SU-DHL-6 (cell line): ENCODE data around the gene TSPAN13.

Source experiments
- H2AFZ ChIP-seq: fragments of 200-600 bp; sonication (generic); 2 replicates; pipeline ENCODE4 v1.6.1; 2014; ENCODE audit warnings: low read depth, mild to moderate bottlenecking, moderate library complexity, mixed read lengths, antibody characterized with exemption, low read length; ENCODE audit not compliant: severe bottlenecking
- H3F3A ChIP-seq: fragments of 200-600 bp; shearing (Covaris generic); 2 replicates; pipeline ENCODE4 v1.6.0; 2016; ENCODE audit warnings: antibody characterized with exemption, mild to moderate bottlenecking; ENCODE audit not compliant: insufficient read depth
- H3K27ac ChIP-seq: fragments of 200-600 bp; sonication (generic); 2 replicates; pipeline ENCODE4 v1.5.1; 2016; ENCODE audit warnings: low read depth, mild to moderate bottlenecking, low read length, moderate library complexity, mixed read lengths
- H3K27me3 ChIP-seq: fragments of 200-600 bp; sonication (generic), shearing (Covaris generic); 2 replicates; pipeline ENCODE4 v1.6.0; 2014; ENCODE audit warnings: mild to moderate bottlenecking, low read length
- H3K36me3 ChIP-seq: fragments of 200-600 bp; sonication (generic); 2 replicates; pipeline ENCODE4 v1.6.1; 2014; ENCODE audit warnings: mild to moderate bottlenecking, low read length, mixed read lengths
- H3K4me2 ChIP-seq: fragments of 300-600, 200-600 bp; shearing (Covaris generic), sonication (generic); 2 replicates; pipeline ENCODE4 v1.6.0; 2014; ENCODE audit warnings: low read length, low read depth, mild to moderate bottlenecking; ENCODE audit not compliant: poor library complexity, severe bottlenecking
- H3K4me3 ChIP-seq: fragments of 200-600 bp; sonication (generic); 2 replicates; pipeline ENCODE4 v1.5.1; 2014; ENCODE audit warnings: antibody characterized with exemption, low read length, mild to moderate bottlenecking, mixed read lengths; ENCODE audit not compliant: insufficient read depth, poor library complexity, severe bottlenecking
- H3K79me2 ChIP-seq: fragments of 200-600 bp; sonication (generic); 2 replicates; pipeline ENCODE4 v1.6.1; 2014; ENCODE audit warnings: mild to moderate bottlenecking, low read length, moderate library complexity; ENCODE audit not compliant: insufficient read depth
- H3K9ac ChIP-seq: fragments of 200-600 bp; sonication (generic); 2 replicates; pipeline ENCODE4 v1.7.0; 2014; ENCODE audit warnings: mild to moderate bottlenecking, low read length
- H3K9me2 ChIP-seq: fragments of 200-600 bp; sonication (generic); replicated peaks from 2 replicates; pipeline ENCODE4 v1.6.1; 2014; ENCODE audit warnings: low read length; ENCODE audit not compliant: insufficient read depth
- H3K9me3 ChIP-seq: fragments of 200-600 bp; sonication (generic); 2 replicates; pipeline ENCODE4 v1.6.1; 2014; ENCODE audit warnings: low read length, mixed read lengths; ENCODE audit not compliant: insufficient read depth
- H4K20me1 ChIP-seq: fragments of 200-600 bp; sonication (generic); 2 replicates; pipeline ENCODE4 v1.6.1; 2014; ENCODE audit warnings: low read depth, mild to moderate bottlenecking, antibody characterized with exemption, low read length, moderate library complexity, mixed read lengths
- EZH2phosphoT487 ChIP-seq: fragments of 200-600 bp; sonication (generic), shearing (Covaris generic); conservative IDR thresholded peaks from 2 replicates; pipeline ENCODE4 v1.6.1; 2018; ENCODE audit warnings: mild to moderate bottlenecking, antibody characterized with exemption, low read length, moderate library complexity, mixed read lengths
- TF ChIP-seq, protein P1 (sequence below): fragments of 200-600 bp; sonication (generic); IDR thresholded peaks from one replicate; pipeline ENCODE4 v1.5.1; 2017; ENCODE audit warnings: antibody characterized with exemption, mild to moderate bottlenecking, low read length, moderate library complexity; ENCODE audit not compliant: insufficient read depth, poor library complexity, severe bottlenecking

The TSPAN13 gene

GRCh38 chr7:16786257-16786656 is 32.7 kb downstream of the TSPAN13 start:
- H3K4me2 ChIP-seq = no peak overlapping the region
- no peaks in the 10 kb centered on the region for H3K36me3 ChIP-seq
- no peak overlapping the region for H3K9ac ChIP-seq
- H4K20me1 ChIP-seq = no peaks in the 10 kb centered on the region
- H3F3A ChIP-seq = no peaks in the 10 kb centered on the region
- no peak overlapping the region for H2AFZ ChIP-seq
- no peak overlapping the region for H3K27ac ChIP-seq
- no peaks in the 10 kb centered on the region for H3K27me3 ChIP-seq
- no peaks in the 10 kb centered on the region for H3K79me2 ChIP-seq
- no peak for TF ChIP-seq EZH2phosphoT487
- TF ChIP-seq, protein P1, sequence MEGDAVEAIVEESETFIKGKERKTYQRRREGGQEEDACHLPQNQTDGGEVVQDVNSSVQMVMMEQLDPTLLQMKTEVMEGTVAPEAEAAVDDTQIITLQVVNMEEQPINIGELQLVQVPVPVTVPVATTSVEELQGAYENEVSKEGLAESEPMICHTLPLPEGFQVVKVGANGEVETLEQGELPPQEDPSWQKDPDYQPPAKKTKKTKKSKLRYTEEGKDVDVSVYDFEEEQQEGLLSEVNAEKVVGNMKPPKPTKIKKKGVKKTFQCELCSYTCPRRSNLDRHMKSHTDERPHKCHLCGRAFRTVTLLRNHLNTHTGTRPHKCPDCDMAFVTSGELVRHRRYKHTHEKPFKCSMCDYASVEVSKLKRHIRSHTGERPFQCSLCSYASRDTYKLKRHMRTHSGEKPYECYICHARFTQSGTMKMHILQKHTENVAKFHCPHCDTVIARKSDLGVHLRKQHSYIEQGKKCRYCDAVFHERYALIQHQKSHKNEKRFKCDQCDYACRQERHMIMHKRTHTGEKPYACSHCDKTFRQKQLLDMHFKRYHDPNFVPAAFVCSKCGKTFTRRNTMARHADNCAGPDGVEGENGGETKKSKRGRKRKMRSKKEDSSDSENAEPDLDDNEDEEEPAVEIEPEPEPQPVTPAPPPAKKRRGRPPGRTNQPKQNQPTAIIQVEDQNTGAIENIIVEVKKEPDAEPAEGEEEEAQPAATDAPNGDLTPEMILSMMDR = no peak
- no peaks in the 10 kb centered on the region for H3K9me3 ChIP-seq
- no peaks in the 10 kb centered on the region for H3K9me2 ChIP-seq
- H3K4me3 ChIP-seq = no peak overlapping the region

DNA sequence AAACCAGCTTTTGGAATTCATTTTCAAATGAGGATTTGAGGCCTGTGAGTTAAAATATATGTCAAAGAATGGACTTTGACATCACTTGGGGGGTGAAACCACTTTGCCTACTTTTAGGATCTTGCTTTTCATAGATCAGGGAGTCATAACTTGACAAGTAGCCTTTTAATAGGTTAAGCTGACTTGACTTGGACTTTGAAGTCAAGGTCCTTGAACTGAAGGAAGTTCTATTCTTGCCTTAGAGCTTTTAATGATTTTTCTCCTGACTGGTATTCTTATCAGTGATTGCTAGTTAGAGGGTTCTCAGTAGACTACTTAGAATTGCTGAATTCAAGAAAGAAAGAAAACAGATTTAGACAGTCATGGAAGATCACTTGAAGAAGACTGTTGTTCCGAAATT is 33.6 kb downstream of the TSPAN13 start:
- H4K20me1 ChIP-seq = no peaks in the 10 kb centered on the region
- no peaks in the 10 kb centered on the region for H3F3A ChIP-seq
- H3K9me2 ChIP-seq = no peaks in the 10 kb centered on the region
- H2AFZ ChIP-seq = no peak overlapping the region
- H3K9me3 ChIP-seq = no peaks in the 10 kb centered on the region
- H3K27me3 ChIP-seq = no peaks in the 10 kb centered on the region
- H3K4me2 ChIP-seq = no peak overlapping the region
- no peak overlapping the region for H3K27ac ChIP-seq
- no peak for TF ChIP-seq EZH2phosphoT487
- TF ChIP-seq, protein P1 = no peak
- no peaks in the 10 kb centered on the region for H3K36me3 ChIP-seq
- H3K4me3 ChIP-seq = no peak overlapping the region
- no peaks in the 10 kb centered on the region for H3K79me2 ChIP-seq
- H3K9ac ChIP-seq = no peak overlapping the region

DNA sequence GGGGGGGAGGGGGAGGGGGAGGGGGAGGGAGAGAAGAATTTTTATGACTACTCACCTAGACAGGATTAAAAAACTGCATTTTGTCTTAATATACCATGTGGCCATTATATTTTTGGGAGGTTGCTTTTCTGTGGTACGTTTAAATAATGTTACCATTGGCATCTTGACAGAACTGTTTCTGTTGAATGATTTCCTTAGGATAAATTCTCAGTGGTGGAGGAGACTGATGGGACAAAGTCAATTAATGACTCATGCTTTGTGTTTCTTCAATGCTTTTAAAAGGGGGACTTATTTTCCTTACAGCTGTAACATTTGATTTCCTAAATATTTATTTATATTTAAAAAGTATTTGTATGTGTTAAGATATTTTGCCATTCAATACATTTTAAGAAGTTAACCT is 37.5 kb downstream of the TSPAN13 start:
- Histone ChIP-seq H3K27ac (no peak overlapping the region), H3K9me3 (no peaks in the 10 kb centered on the region), H3K36me3 (no peaks in the 10 kb centered on the region), H3K79me2 (no peaks in the 10 kb centered on the region), H3K4me3 (no peak overlapping the region), H3F3A (no peaks in the 10 kb centered on the region), H3K27me3 (no peaks in the 10 kb centered on the region), H3K9ac (no peak overlapping the region), H4K20me1 (no peaks in the 10 kb centered on the region), H3K4me2 (no peak overlapping the region), H2AFZ (no peak overlapping the region), H3K9me2 (no peaks in the 10 kb centered on the region)
- TF ChIP-seq, protein P1 = no peak
- no peak for TF ChIP-seq EZH2phosphoT487
